ENCODE results near the gene PAM.

The PAM gene

GRCh38 chr5:102754767-102755431, at the start of gene PAM:
PAM (plus strand) TSS chr5:102755305; CDS start chr5:102866196, 110,891 bp downstream.
- Mint-ChIP-seq H3K4me1 (peaks cover 61% of the 10 kb centered on the region), H3K9me3 (no peaks in the 10 kb centered on the region), H3K4me3 (peak within 1 kb of the TSS; percentile 98), H3K36me3 (peaks cover 10% of the 10 kb centered on the region), H3K27ac (peak within 1 kb of the TSS; percentile 99)
- peak; percentile 86 for ATAC-seq
- peak; percentile 70 to 86 for DNase-seq (ENCODE audit: low spot score in 2 of 2)

- H3K4me3 Mint-ChIP-seq, result no peak overlapping the region
- ATAC-seq, result no peak
- no peak overlapping the region for H3K27ac Mint-ChIP-seq
- H3K9me3 Mint-ChIP-seq, result peaks cover 7% of the 10 kb centered on the region
- DNase-seq (ENCODE audit: low spot score in 2 of 2), result no peak
- no peaks in the 10 kb centered on the region for H3K36me3 Mint-ChIP-seq
- peaks cover 6% of the 10 kb centered on the region for H3K4me1 Mint-ChIP-seq
Observed at GRCh38 chr5:102711525-102712385, 43.4 kb upstream of the PAM start.

GRCh38 chr5:102713278-102713677, 41.8 kb upstream of the PAM start:
- no peaks in the 10 kb centered on the region for H3K36me3 Mint-ChIP-seq
- H3K27ac Mint-ChIP-seq, result no peak overlapping the region
- H3K9me3 Mint-ChIP-seq, result peaks cover 7% of the 10 kb centered on the region
- H3K4me1 Mint-ChIP-seq, result peaks cover 6% of the 10 kb centered on the region
- no peak for ATAC-seq
- H3K4me3 Mint-ChIP-seq, result no peak overlapping the region
- DNase-seq (ENCODE audit: low spot score in 2 of 2), result no peak

GRCh38 chr5:102713682-102714231, 41.3 kb upstream of the PAM start:
- Mint-ChIP-seq H3K4me3 (no peak overlapping the region), H3K4me1 (peaks cover 6% of the 10 kb centered on the region), H3K36me3 (no peaks in the 10 kb centered on the region), H3K27ac (no peak overlapping the region), H3K9me3 (peaks cover 5% of the 10 kb centered on the region)
- ATAC-seq, result no peak
- DNase-seq (ENCODE audit: low spot score in 2 of 2), result no peak

- peaks cover 6% of the 10 kb centered on the region for H3K4me1 Mint-ChIP-seq
- no peak for DNase-seq (ENCODE audit: low spot score in 2 of 2)
- H3K9me3 Mint-ChIP-seq, result no peaks in the 10 kb centered on the region
- no peaks in the 10 kb centered on the region for H3K36me3 Mint-ChIP-seq
- no peak overlapping the region for H3K4me3 Mint-ChIP-seq
- ATAC-seq, result peak; percentile 89
- H3K27ac Mint-ChIP-seq, result no peak overlapping the region
Observed at GRCh38 chr5:102715082-102715807, 39.9 kb upstream of the PAM start.

- Mint-ChIP-seq H3K27ac (no peak overlapping the region), H3K4me3 (no peak overlapping the region), H3K4me1 (peaks cover 6% of the 10 kb centered on the region), H3K36me3 (no peaks in the 10 kb centered on the region), H3K9me3 (no peaks in the 10 kb centered on the region)
- DNase-seq (ENCODE audit: low spot score in 2 of 2) (no peak), ATAC-seq (no peak)
Observed at GRCh38 chr5:102716017-102716416, 39.1 kb upstream of the PAM start.

- H3K27ac Mint-ChIP-seq, result no peak overlapping the region
Observed at GRCh38 chr5:102718819-102719218, 36.3 kb upstream of the PAM start.

GRCh38 chr5:102719886-102720285, 35.2 kb upstream of the PAM start:
- DNase-seq (ENCODE audit: low spot score in 2 of 2) (no peak), ATAC-seq (no peak)
- Mint-ChIP-seq H3K4me1 (peaks cover 6% of the 10 kb centered on the region), H3K27ac (no peak overlapping the region), H3K36me3 (no peaks in the 10 kb centered on the region), H3K4me3 (no peak overlapping the region), H3K9me3 (peaks cover 4% of the 10 kb centered on the region)

More at GRCh38 chr5:102718819-102719218, 36.3 kb upstream of the PAM start:
- Mint-ChIP-seq H3K4me3 (no peak overlapping the region), H3K9me3 (peaks cover 4% of the 10 kb centered on the region), H3K36me3 (no peaks in the 10 kb centered on the region), H3K4me1 (peaks cover 6% of the 10 kb centered on the region)
- ATAC-seq (no peak), DNase-seq (ENCODE audit: low spot score in 2 of 2) (no peak)

GRCh38 chr5:102720969-102721368, 34.1 kb upstream of the PAM start:
- peaks cover 4% of the 10 kb centered on the region for H3K9me3 Mint-ChIP-seq
- no peak for DNase-seq (ENCODE audit: low spot score in 2 of 2)
- no peak overlapping the region for H3K4me3 Mint-ChIP-seq
- no peaks in the 10 kb centered on the region for H3K4me1 Mint-ChIP-seq
- ATAC-seq, result no peak
- H3K27ac Mint-ChIP-seq, result no peak overlapping the region
- H3K36me3 Mint-ChIP-seq, result no peaks in the 10 kb centered on the region

GRCh38 chr5:102722931-102723330, 32.2 kb upstream of the PAM start:
- ATAC-seq, result no peak

GRCh38 chr5:102731693-102732092, 23.4 kb upstream of the PAM start:
- Mint-ChIP-seq H3K27ac (no peak overlapping the region), H3K36me3 (no peaks in the 10 kb centered on the region), H3K4me3 (no peak overlapping the region), H3K4me1 (no peaks in the 10 kb centered on the region), H3K9me3 (no peaks in the 10 kb centered on the region)
- ATAC-seq (no peak), DNase-seq (ENCODE audit: low spot score in 2 of 2) (no peak)

More at GRCh38 chr5:102722931-102723330, 32.2 kb upstream of the PAM start:
- no peaks in the 10 kb centered on the region for H3K36me3 Mint-ChIP-seq
- H3K9me3 Mint-ChIP-seq, result peaks cover 4% of the 10 kb centered on the region
- no peak for DNase-seq (ENCODE audit: low spot score in 2 of 2)
- no peaks in the 10 kb centered on the region for H3K4me1 Mint-ChIP-seq
- H3K27ac Mint-ChIP-seq, result no peak overlapping the region
- no peak overlapping the region for H3K4me3 Mint-ChIP-seq

GRCh38 chr5:102733534-102733933, 21.6 kb upstream of the PAM start:
- Mint-ChIP-seq H3K4me3 (no peak overlapping the region), H3K4me1 (no peaks in the 10 kb centered on the region), H3K27ac (no peak overlapping the region), H3K36me3 (no peaks in the 10 kb centered on the region), H3K9me3 (no peaks in the 10 kb centered on the region)
- DNase-seq (ENCODE audit: low spot score in 2 of 2) (no peak), ATAC-seq (no peak)

- Mint-ChIP-seq H3K4me1 (no peaks in the 10 kb centered on the region), H3K4me3 (no peak overlapping the region), H3K36me3 (no peaks in the 10 kb centered on the region), H3K9me3 (no peaks in the 10 kb centered on the region), H3K27ac (no peak overlapping the region)
- ATAC-seq (no peak), DNase-seq (ENCODE audit: low spot score in 2 of 2) (no peak)
Observed at GRCh38 chr5:102737161-102737560, 17.9 kb upstream of the PAM start.

GRCh38 chr5:102737805-102738469, 17.2 kb upstream of the PAM start:
- H3K4me3 Mint-ChIP-seq, result no peak overlapping the region
- H3K9me3 Mint-ChIP-seq, result no peaks in the 10 kb centered on the region
- ATAC-seq (no peak), DNase-seq (ENCODE audit: low spot score in 2 of 2) (no peak)
- H3K36me3 Mint-ChIP-seq, result no peaks in the 10 kb centered on the region
- no peak overlapping the region for H3K27ac Mint-ChIP-seq
- no peaks in the 10 kb centered on the region for H3K4me1 Mint-ChIP-seq

GRCh38 chr5:102740515-102740914, 14.6 kb upstream of the PAM start:
- Mint-ChIP-seq H3K36me3 (no peaks in the 10 kb centered on the region), H3K4me3 (no peak overlapping the region), H3K9me3 (no peaks in the 10 kb centered on the region), H3K4me1 (no peaks in the 10 kb centered on the region), H3K27ac (no peak overlapping the region)
- no peak for DNase-seq (ENCODE audit: low spot score in 2 of 2)
- ATAC-seq, result no peak

Data from stimulated activated effector memory CD8-positive, alpha-beta T cell treated with anti-CD3 and anti-CD28 coated beads, Interleukin-12 subunit alpha, Interleukin-12 subunit beta, amount 100 ng/mL, for 72 hours (primary cell).